ENCODE results near the gene BAZ1A.
"Not testable (repeated sequence)": the region's sequence is repeated elsewhere in the genome, so short reads cannot be mapped to it uniquely, and the experiment has no call there.

The BAZ1A gene

GRCh38 chr14:34810028-34810427 is 65.1 kb downstream of the BAZ1A start:
- TF ChIP-seq EZH2 (IDR thresholded peaks at IDR 0.05; ENCODE audit: borderline replicate concordance, low read length) (no peak), CTCF (IDR thresholded peaks at IDR 0.05; ENCODE audit: low read length) (no peak)
- Histone ChIP-seq H3K4me2 (ENCODE audit: low read length) (no peak overlapping the region), H3K4me1 (ENCODE audit: insufficient read depth, low read length, severe bottlenecking) (no peaks in the 10 kb centered on the region), H3K9ac (ENCODE audit: low read length) (no peak overlapping the region), H3F3A (ENCODE audit: insufficient read depth, low read length) (no peaks in the 10 kb centered on the region), H2AFZ (ENCODE audit: low read length) (no peak overlapping the region), H3K27ac (ENCODE audit: low read depth, low read length, poor library complexity, severe bottlenecking) (no peak overlapping the region), H4K20me1 (ENCODE audit: insufficient read depth, low read length) (no peaks in the 10 kb centered on the region), H3K27me3 (ENCODE audit: insufficient read depth, low read length) (no peaks in the 10 kb centered on the region), H3K4me3 (ENCODE audit: low read depth, low read length, poor library complexity, severe bottlenecking) (no peak overlapping the region), H3K36me3 (ENCODE audit: insufficient read depth, low read length) (peaks cover 73% of the 10 kb centered on the region), H3K79me2 (ENCODE audit: insufficient read depth, low read length) (no peaks in the 10 kb centered on the region), H3K9me3 (ENCODE audit: low read length) (0 out of 2 replicates have a peak, but pooled peaks cover 8% of the 10 kb centered on the region), H3K9me2 (ENCODE audit: low read depth, low read length) (no peaks in the 10 kb centered on the region)

- Histone ChIP-seq H4K20me1 (ENCODE audit: insufficient read depth, low read length) (no peaks in the 10 kb centered on the region), H2AFZ (ENCODE audit: low read length) (no peak overlapping the region), H3K27me3 (ENCODE audit: insufficient read depth, low read length) (no peaks in the 10 kb centered on the region), H3F3A (ENCODE audit: insufficient read depth, low read length) (no peaks in the 10 kb centered on the region), H3K4me1 (ENCODE audit: insufficient read depth, low read length, severe bottlenecking) (no peaks in the 10 kb centered on the region), H3K79me2 (ENCODE audit: insufficient read depth, low read length) (no peaks in the 10 kb centered on the region), H3K9me3 (ENCODE audit: low read length) (0 out of 2 replicates have a peak, but pooled peaks cover 8% of the 10 kb centered on the region), H3K9me2 (ENCODE audit: low read depth, low read length) (no peaks in the 10 kb centered on the region), H3K27ac (ENCODE audit: low read depth, low read length, poor library complexity, severe bottlenecking) (no peak overlapping the region), H3K9ac (ENCODE audit: low read length) (no peak overlapping the region), H3K4me2 (ENCODE audit: low read length) (no peak overlapping the region), H3K4me3 (ENCODE audit: low read depth, low read length, poor library complexity, severe bottlenecking) (no peak overlapping the region), H3K36me3 (ENCODE audit: insufficient read depth, low read length) (peaks cover 91% of the 10 kb centered on the region)
- TF ChIP-seq EZH2 (IDR thresholded peaks at IDR 0.05; ENCODE audit: borderline replicate concordance, low read length) (no peak), CTCF (IDR thresholded peaks at IDR 0.05; ENCODE audit: low read length) (no peak)
These were observed 68.9 kb downstream of the BAZ1A start for GRCh38 chr14:34806257-34806656.

GRCh38 chr14:34804933-34805332 is 70.2 kb downstream of the BAZ1A start:
- no peaks in the 10 kb centered on the region for H3K9me2 ChIP-seq (ENCODE audit: low read depth, low read length)
- H4K20me1 ChIP-seq (ENCODE audit: insufficient read depth, low read length), result no peaks in the 10 kb centered on the region
- H3K9me3 ChIP-seq (ENCODE audit: low read length), result 0 out of 2 replicates have a peak, but pooled peaks cover 8% of the 10 kb centered on the region
- no peaks in the 10 kb centered on the region for H3K27me3 ChIP-seq (ENCODE audit: insufficient read depth, low read length)
- no peaks in the 10 kb centered on the region for H3K79me2 ChIP-seq (ENCODE audit: insufficient read depth, low read length)
- no peak overlapping the region for H3K27ac ChIP-seq (ENCODE audit: low read depth, low read length, poor library complexity, severe bottlenecking)
- no peak overlapping the region for H3K4me2 ChIP-seq (ENCODE audit: low read length)
- no peaks in the 10 kb centered on the region for H3K4me1 ChIP-seq (ENCODE audit: insufficient read depth, low read length, severe bottlenecking)
- no peak overlapping the region for H3K9ac ChIP-seq (ENCODE audit: low read length)
- no peaks in the 10 kb centered on the region for H3F3A ChIP-seq (ENCODE audit: insufficient read depth, low read length)
- peaks cover 91% of the 10 kb centered on the region for H3K36me3 ChIP-seq (ENCODE audit: insufficient read depth, low read length)
- TF ChIP-seq EZH2 (IDR thresholded peaks at IDR 0.05; ENCODE audit: borderline replicate concordance, low read length) (no peak), CTCF (IDR thresholded peaks at IDR 0.05; ENCODE audit: low read length) (no peak)
- H3K4me3 ChIP-seq (ENCODE audit: low read depth, low read length, poor library complexity, severe bottlenecking), result no peak overlapping the region
- no peak overlapping the region for H2AFZ ChIP-seq (ENCODE audit: low read length)

GRCh38 chr14:34798861-34799260 is 76.3 kb downstream of the BAZ1A start:
- not testable (repeated sequence) for H3K9me3 ChIP-seq (ENCODE audit: low read length); H3K4me3 ChIP-seq (ENCODE audit: low read depth, low read length, poor library complexity, severe bottlenecking); H2AFZ ChIP-seq (ENCODE audit: low read length); H3K4me2 ChIP-seq (ENCODE audit: low read length); H4K20me1 ChIP-seq (ENCODE audit: insufficient read depth, low read length); H3K9ac ChIP-seq (ENCODE audit: low read length); H3K9me2 ChIP-seq (ENCODE audit: low read depth, low read length); H3K27ac ChIP-seq (ENCODE audit: low read depth, low read length, poor library complexity, severe bottlenecking); H3K79me2 ChIP-seq (ENCODE audit: insufficient read depth, low read length); H3F3A ChIP-seq (ENCODE audit: insufficient read depth, low read length); H3K4me1 ChIP-seq (ENCODE audit: insufficient read depth, low read length, severe bottlenecking); H3K27me3 ChIP-seq (ENCODE audit: insufficient read depth, low read length)
- H3K36me3 ChIP-seq (ENCODE audit: insufficient read depth, low read length), result peaks cover 88% of the 10 kb centered on the region
